ENCODE data around the gene MYT1.

DNA sequence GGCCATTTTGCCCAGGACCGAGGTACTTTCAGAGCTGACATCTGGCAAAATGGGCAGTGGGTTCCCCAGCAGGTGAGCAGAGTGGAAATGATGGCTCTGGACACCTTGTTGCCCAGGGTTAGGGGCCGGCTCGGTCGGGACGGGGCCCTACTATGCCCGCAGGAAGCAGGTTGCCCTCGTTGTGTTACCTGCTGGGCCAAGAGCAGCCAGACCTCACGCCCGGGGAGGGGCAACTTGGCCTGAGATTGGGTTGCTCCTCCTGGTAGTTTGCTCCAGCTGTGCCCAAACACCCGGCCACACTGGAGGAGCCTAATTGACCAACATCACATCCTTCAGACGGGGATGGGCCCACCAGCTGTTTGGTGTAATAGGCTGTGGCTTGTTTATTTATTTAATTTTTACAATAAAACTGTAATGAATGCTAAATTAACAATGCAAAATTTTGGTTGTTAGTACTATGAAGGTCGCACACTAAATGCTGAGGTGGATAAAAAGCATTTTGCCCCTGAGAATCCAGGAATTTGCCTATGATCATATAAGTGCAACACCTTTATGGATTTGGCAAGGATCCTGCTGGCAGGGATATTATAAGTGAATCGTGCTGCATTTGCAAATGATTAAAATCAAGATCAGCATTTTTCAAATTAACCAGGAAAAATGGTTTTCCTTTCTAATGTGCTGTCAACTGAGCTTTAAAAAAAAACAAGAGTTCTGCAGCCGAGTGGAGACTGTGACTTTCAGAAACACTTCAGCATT is 64.7 kb downstream of the MYT1 start:
- TF ChIP-seq, protein P1, sequence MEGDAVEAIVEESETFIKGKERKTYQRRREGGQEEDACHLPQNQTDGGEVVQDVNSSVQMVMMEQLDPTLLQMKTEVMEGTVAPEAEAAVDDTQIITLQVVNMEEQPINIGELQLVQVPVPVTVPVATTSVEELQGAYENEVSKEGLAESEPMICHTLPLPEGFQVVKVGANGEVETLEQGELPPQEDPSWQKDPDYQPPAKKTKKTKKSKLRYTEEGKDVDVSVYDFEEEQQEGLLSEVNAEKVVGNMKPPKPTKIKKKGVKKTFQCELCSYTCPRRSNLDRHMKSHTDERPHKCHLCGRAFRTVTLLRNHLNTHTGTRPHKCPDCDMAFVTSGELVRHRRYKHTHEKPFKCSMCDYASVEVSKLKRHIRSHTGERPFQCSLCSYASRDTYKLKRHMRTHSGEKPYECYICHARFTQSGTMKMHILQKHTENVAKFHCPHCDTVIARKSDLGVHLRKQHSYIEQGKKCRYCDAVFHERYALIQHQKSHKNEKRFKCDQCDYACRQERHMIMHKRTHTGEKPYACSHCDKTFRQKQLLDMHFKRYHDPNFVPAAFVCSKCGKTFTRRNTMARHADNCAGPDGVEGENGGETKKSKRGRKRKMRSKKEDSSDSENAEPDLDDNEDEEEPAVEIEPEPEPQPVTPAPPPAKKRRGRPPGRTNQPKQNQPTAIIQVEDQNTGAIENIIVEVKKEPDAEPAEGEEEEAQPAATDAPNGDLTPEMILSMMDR (IDR thresholded peaks at IDR 0.05) = no peak
- TF ChIP-seq POLR2A (IDR thresholded peaks at IDR 0.05) = no peak
